G401.6 (cell line): Measurements from ENCODE around the gene TGM1.
"Not testable (repeated sequence)": the region's sequence is repeated elsewhere in the genome, so short reads cannot be mapped to it uniquely, and the experiment has no call there.

Experiments used
- FAIRE-seq: peaks from 2 replicates; lab custom pipeline; 2012; peaks lifted over from hg19 to GRCh38; lab: Jason Lieb, UNC

The TGM1 gene

DNA sequence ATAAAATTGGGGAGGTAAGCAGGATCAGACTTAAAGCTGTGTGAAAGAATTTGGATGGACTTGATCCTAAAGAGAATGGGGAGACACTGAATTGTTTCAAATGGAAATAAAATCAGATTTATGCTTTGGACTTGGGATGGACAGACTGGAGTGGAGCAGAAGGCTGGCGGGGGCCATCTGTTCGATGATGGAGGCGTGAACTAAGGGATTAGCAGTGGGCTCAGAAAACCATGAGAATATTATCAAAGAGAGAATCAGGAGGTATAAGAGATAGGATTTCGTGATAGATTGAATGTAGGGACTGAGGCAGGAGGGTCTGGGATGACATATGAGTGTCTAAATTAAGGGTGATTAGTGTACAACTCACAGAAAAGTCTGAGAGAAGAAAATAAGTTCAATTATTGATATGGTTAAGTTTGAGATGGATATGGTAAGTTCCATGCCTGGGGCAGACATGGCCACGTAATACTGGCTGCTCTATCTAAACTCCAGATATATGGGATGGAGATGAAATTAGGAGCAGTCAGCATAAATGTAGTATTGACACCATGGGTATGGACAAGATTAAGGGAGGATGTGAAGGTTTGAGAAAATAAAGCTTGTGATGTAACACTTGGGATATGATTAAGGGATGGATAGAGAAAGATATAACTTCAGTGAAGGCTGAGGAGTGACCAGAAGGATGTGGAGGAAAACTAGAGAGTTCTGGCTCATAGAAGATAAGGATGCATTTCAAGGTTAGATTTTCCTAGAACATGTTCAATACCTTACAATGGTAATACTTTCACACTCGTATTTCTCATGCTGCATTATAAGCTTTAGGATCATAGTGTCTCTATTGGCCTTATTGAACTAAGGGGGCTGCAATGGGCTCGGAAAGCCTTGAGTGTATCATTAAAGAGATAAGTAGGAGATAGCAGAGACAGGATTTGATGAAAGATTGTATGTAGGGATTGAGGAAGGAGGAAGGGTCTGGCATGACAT is 58.5 kb downstream of the TGM1 start:
- FAIRE-seq: no peak

DNA sequence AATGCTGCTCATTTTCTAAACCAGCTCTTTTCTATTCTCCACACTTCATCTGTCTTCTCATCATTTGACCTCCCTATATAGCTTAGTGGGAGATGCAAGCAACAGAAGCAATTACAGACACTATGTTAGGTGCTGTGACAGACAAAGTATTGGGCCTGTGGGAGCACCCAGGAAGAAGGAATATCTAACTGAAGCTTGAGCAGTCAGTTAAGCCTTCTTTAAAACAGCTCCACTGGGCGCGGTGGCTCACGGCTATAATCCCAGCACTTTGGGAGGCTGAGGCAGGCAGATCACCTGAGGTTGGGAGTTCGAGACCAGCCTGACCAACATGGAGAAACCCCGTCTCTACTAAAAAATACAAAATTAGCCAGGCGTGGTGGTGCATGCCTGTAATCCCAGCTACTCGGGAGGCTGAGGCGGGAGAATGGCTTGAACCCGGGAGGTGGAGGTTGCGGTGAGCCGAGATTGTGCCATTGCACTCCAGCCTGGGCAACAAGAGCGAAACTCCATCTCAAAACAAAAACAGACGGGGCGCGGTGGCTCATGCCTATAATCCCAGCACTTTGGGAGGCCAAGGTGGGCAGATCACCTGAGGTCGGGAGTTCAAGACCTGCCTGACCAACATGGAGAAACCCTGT is 59.6 kb downstream of the TGM1 start:
- FAIRE-seq: not testable (repeated sequence)

- not testable (repeated sequence) for FAIRE-seq
These were observed 60.4 kb downstream of the TGM1 start for GRCh38 chr14:24202538-24202937.
